ENCODE measurements around the gene DPY19L3. TPM values are rescaled to one million over a fixed set of nuclear protein-coding genes. Genes with fewer than 3 reads are reported as not detected.

The DPY19L3 gene
- total RNA-seq, 1 experiment from 2014 or later = 27.8 TPM

DNA sequence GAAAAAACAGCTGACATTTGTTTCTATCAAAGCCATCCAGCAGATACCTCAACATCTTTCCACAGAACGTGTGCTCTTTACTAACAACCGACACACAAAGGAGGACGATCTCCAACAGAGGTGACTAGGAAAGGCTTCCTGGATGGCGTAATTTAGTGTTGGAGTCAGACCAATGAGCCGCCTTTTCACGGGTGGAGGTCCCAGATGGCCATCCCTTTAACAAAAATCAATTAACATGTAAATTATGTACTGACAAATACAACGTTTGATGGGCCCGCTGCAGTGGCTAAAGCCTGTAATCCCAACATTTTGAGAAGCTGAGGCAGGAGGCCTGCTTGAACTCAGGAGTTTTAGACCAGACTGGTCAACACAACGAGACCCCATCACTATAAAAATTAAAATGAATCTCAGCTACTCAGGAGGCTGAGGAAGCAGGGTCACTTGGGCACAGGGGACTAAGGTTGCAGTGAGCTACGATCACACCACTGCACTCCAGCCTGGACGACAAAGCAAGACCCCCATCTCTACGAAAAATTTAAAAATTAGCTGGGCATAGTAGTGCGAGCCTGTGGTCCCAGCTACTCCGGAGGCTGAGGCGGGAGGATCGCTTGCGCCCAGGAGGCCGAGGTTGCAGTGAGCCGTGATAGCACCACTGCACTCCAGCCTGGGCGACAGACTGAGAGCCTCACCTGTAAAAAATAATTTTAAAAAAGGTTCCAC lies 1.2 kb upstream of the DPY19L3 start:
- BruUV-seq (replicated peaks) = no TSS peak
- DNase-seq (ENCODE audit: low read depth, low spot score) (no peak), ATAC-seq (no peak)
- H3K4me3 ChIP-seq (ENCODE audit: low read depth in 2 of 2, low read length in 2 of 2) = peak overlapping the region; percentile 77 to 92
- H3K36me3 ChIP-seq (ENCODE audit: control insufficient read depth, insufficient read depth, low read length) = peaks cover 5% of the 10 kb centered on the region; the same call in 1 of the 2 replicates
- in situ Hi-C loops (cut with HindIII; ENCODE audit: low pct_unique_long_range_greater_than_20kb, low sequenced_read_pairs) = no loop called here
- H3K4me1 ChIP-seq (ENCODE audit: control insufficient read depth, insufficient read depth, low read length) = peaks cover 23% of the 10 kb centered on the region
- no peaks in the 10 kb centered on the region for H3K9me3 ChIP-seq (ENCODE audit: control insufficient read depth, insufficient read depth, low read depth, low read length)
- intact Hi-C loops (cut with micrococcal nuclease; ENCODE audit: unreplicated experiment) = no loop called here
- H3K27me3 ChIP-seq (ENCODE audit: control insufficient read depth, insufficient read depth, low read length) = no peaks in the 10 kb centered on the region
- H3K27ac ChIP-seq (ENCODE audit: low read length) = peak overlapping the region; percentile 95
- CTCF ChIA-PET = interaction anchor here (0.6 kb wide), 1 partner anchor 164 kb away, joined by 5 read pairs; no protein-coding TSS in a partner anchor
- POLR2A ChIA-PET = no interaction called here
- TF ChIP-seq TCF7L2 (IDR thresholded peaks at IDR 0.05; ENCODE audit: low read depth, low read length) = no peak
- TF ChIP-seq, protein P1, sequence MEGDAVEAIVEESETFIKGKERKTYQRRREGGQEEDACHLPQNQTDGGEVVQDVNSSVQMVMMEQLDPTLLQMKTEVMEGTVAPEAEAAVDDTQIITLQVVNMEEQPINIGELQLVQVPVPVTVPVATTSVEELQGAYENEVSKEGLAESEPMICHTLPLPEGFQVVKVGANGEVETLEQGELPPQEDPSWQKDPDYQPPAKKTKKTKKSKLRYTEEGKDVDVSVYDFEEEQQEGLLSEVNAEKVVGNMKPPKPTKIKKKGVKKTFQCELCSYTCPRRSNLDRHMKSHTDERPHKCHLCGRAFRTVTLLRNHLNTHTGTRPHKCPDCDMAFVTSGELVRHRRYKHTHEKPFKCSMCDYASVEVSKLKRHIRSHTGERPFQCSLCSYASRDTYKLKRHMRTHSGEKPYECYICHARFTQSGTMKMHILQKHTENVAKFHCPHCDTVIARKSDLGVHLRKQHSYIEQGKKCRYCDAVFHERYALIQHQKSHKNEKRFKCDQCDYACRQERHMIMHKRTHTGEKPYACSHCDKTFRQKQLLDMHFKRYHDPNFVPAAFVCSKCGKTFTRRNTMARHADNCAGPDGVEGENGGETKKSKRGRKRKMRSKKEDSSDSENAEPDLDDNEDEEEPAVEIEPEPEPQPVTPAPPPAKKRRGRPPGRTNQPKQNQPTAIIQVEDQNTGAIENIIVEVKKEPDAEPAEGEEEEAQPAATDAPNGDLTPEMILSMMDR (IDR thresholded peaks at IDR 0.05) = no peak
- TF ChIP-seq, protein P2, sequence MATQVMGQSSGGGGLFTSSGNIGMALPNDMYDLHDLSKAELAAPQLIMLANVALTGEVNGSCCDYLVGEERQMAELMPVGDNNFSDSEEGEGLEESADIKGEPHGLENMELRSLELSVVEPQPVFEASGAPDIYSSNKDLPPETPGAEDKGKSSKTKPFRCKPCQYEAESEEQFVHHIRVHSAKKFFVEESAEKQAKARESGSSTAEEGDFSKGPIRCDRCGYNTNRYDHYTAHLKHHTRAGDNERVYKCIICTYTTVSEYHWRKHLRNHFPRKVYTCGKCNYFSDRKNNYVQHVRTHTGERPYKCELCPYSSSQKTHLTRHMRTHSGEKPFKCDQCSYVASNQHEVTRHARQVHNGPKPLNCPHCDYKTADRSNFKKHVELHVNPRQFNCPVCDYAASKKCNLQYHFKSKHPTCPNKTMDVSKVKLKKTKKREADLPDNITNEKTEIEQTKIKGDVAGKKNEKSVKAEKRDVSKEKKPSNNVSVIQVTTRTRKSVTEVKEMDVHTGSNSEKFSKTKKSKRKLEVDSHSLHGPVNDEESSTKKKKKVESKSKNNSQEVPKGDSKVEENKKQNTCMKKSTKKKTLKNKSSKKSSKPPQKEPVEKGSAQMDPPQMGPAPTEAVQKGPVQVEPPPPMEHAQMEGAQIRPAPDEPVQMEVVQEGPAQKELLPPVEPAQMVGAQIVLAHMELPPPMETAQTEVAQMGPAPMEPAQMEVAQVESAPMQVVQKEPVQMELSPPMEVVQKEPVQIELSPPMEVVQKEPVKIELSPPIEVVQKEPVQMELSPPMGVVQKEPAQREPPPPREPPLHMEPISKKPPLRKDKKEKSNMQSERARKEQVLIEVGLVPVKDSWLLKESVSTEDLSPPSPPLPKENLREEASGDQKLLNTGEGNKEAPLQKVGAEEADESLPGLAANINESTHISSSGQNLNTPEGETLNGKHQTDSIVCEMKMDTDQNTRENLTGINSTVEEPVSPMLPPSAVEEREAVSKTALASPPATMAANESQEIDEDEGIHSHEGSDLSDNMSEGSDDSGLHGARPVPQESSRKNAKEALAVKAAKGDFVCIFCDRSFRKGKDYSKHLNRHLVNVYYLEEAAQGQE (IDR thresholded peaks at IDR 0.05; ENCODE audit: insufficient read depth in 1 of 2, low read depth in 2 of 2, low read length in 1 of 2) = no peak
- TF ChIP-seq POLR2AphosphoS5 (IDR thresholded peaks at IDR 0.05; ENCODE audit: low read depth, low read length) = no peak
- no peak for TF ChIP-seq SIN3A (IDR thresholded peaks at IDR 0.05; ENCODE audit: borderline replicate concordance, insufficient read depth, low read depth, low read length)

DNA sequence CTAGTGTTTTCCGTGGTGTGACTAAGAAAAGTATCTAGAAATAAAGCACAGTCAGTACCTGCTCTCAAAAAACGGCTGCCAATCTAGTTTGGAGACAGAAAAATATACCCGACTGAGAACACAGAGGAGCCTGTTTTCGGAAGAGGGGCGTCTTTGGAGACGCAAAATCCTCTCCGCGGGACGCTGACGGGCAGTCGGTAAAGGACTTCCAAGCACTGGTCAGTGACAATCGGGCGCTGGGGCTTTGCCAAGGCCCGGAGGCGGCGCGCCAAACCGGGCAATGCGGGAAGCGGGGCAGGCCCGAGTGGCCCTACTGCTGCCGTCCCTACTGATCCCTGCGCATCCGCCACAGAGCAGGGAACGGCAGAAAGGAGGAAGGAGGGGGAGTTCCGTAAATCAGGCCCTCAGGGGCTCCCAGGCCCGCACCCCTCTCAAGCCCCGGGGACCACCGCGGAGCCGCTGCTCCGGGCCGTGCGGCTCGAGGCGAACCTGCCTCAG lies 588 bp upstream of the DPY19L3 start:
- no peaks in the 10 kb centered on the region for H3K9me3 ChIP-seq (ENCODE audit: control insufficient read depth, insufficient read depth, low read depth, low read length)
- in situ Hi-C loops (cut with HindIII; ENCODE audit: low pct_unique_long_range_greater_than_20kb, low sequenced_read_pairs) (no loop called here), intact Hi-C loops (cut with micrococcal nuclease; ENCODE audit: unreplicated experiment) (no loop called here)
- H3K27ac ChIP-seq (ENCODE audit: low read length) = peak overlapping the region; percentile 95
- peaks cover 23% of the 10 kb centered on the region for H3K4me1 ChIP-seq (ENCODE audit: control insufficient read depth, insufficient read depth, low read length)
- DNase-seq (ENCODE audit: low read depth, low spot score) (no peak), ATAC-seq (peak; percentile 36)
- BruUV-seq (replicated peaks) = TSS peak; percentile 90
- H3K27me3 ChIP-seq (ENCODE audit: control insufficient read depth, insufficient read depth, low read length) = no peaks in the 10 kb centered on the region
- ChIA-PET CTCF (interaction anchor here (0.6 to 0.8 kb wide), 3 partner anchors 59 to 164 kb away, joined by 3 to 5 read pairs (median 4); no protein-coding TSS in a partner anchor), POLR2A (interaction anchor here (0.6 kb wide), 1 partner anchor 19 kb away, joined by 10 read pairs; no protein-coding TSS in a partner anchor)
- H3K36me3 ChIP-seq (ENCODE audit: control insufficient read depth, insufficient read depth, low read length) = peaks cover 5% of the 10 kb centered on the region; the same call in 1 of the 2 replicates
- H3K4me3 ChIP-seq (ENCODE audit: low read depth in 2 of 2, low read length in 2 of 2) = peak overlapping the region; percentile 77 to 92
- TF ChIP-seq POLR2AphosphoS5 (IDR thresholded peaks at IDR 0.05; ENCODE audit: low read depth, low read length) (no peak), SIN3A (IDR thresholded peaks at IDR 0.05; ENCODE audit: borderline replicate concordance, insufficient read depth, low read depth, low read length) (no peak), TCF7L2 (IDR thresholded peaks at IDR 0.05; ENCODE audit: low read depth, low read length) (no peak)
- TF ChIP-seq, protein P1 (IDR thresholded peaks at IDR 0.05) = no peak
- TF ChIP-seq, protein P2 (IDR thresholded peaks at IDR 0.05; ENCODE audit: insufficient read depth in 1 of 2, low read depth in 2 of 2, low read length in 1 of 2) = no peak
